ENCODE measurements around the gene PCDHB6.
"Not testable (repeated sequence)": the region's sequence is repeated elsewhere in the genome, so short reads cannot be mapped to it uniquely, and the experiment has no call there.

Gene PCDHB6

DNA sequence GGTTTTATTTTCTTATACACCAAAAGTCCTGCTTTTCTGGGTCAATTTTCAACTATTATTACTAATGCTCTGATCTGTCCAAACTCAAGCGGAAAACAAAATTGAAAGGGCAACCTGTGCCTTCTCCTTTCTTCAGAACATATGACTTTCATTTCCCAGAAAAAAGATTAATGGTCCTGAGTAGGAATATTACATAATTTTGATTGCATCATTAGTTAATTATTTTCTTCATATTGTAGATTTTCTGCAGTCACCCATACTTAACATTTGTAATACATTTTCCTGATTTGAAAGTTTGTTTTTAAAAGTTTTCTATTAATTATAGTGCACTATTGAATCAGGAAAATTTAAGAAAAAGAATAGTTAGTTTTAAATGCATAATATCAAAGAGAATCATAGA is 26.1 kb downstream of the PCDHB6 start:
- no peak for DNase-seq (ENCODE audit: low read depth, low spot score)
- H3K4me1 ChIP-seq (ENCODE audit: insufficient read depth, insufficient read length): no peaks in the 10 kb centered on the region
- H3K9me3 ChIP-seq (ENCODE audit: insufficient read depth, low read length): no peaks in the 10 kb centered on the region
- TF ChIP-seq YY1 (IDR thresholded peaks at IDR 0.05; ENCODE audit: insufficient read depth, insufficient read length) (no peak), SUZ12 (IDR thresholded peaks at IDR 0.05; ENCODE audit: extremely low read depth, insufficient read depth, insufficient read length) (no peak), ZNF274 (IDR thresholded peaks at IDR 0.05; ENCODE audit: low read depth, low read length) (no peak)
- H3K9ac ChIP-seq (ENCODE audit: insufficient read length, low read depth): no peak overlapping the region
- no peak overlapping the region for H3K4me3 ChIP-seq (ENCODE audit: insufficient read length, low read depth)
- no peaks in the 10 kb centered on the region for H3K36me3 ChIP-seq (ENCODE audit: insufficient read depth, insufficient read length, low read length)
- H3K27me3 ChIP-seq (ENCODE audit: insufficient read depth, insufficient read length): no peaks in the 10 kb centered on the region

DNA sequence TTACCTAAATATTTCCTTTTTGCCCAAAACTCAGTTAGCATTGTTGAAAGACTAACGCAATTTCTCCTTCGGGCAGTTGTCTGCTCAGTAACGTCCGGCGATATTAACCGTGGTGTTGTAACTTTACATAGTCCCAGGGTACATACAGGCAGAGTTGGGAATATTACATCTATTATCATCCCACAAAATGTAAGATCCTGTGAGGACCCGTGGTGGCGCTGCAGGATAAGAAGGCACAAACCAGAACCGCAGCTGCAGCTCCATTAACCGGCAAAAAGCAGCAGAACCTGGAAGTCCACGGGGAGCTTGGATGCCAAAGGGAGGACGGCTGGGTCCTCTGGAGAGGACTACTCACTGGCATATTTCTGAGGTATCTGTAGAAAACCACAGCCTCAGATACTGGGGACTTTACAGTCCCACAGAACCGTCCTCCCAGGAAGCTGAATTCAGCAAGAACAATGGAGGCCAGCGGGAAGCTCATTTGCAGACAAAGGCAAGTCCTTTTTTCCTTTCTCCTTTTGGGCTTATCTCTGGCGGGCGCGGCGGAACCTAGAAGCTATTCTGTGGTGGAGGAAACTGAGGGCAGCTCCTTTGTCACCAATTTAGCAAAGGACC is 27.8 kb downstream of the PCDHB6 start, which contains the start of gene PCDHB8:
Gene PCDHB8, plus strand, starts transcription at position 214 of the 615 bp plus-strand sequence. Its CDS starts 245 bp downstream, at position 459.
- H3K36me3 ChIP-seq (ENCODE audit: insufficient read depth, insufficient read length, low read length); H3K4me3 ChIP-seq (ENCODE audit: insufficient read length, low read depth); H3K9ac ChIP-seq (ENCODE audit: insufficient read length, low read depth); H3K9me3 ChIP-seq (ENCODE audit: insufficient read depth, low read length); DNase-seq (ENCODE audit: low read depth, low spot score); H3K27me3 ChIP-seq (ENCODE audit: insufficient read depth, insufficient read length); H3K4me1 ChIP-seq (ENCODE audit: insufficient read depth, insufficient read length): not testable (repeated sequence)

DNA sequence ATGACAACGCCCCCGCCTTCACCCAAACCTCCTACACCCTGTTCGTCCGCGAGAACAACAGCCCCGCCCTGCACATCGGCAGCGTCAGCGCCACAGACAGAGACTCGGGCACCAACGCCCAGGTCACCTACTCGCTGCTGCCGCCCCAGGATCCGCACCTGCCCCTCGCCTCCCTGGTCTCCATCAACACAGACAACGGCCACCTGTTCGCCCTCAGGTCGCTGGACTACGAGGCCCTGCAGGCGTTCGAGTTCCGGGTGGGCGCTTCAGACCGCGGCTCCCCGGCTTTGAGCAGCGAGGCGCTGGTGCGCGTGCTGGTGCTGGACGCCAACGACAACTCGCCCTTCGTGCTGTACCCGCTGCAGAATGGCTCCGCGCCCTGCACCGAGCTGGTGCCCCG is 29.5 kb downstream of the PCDHB6 start:
- H3K4me3 ChIP-seq (ENCODE audit: insufficient read length, low read depth); H3K27me3 ChIP-seq (ENCODE audit: insufficient read depth, insufficient read length); H3K9ac ChIP-seq (ENCODE audit: insufficient read length, low read depth); H3K9me3 ChIP-seq (ENCODE audit: insufficient read depth, low read length); DNase-seq (ENCODE audit: low read depth, low spot score); H3K36me3 ChIP-seq (ENCODE audit: insufficient read depth, insufficient read length, low read length); H3K4me1 ChIP-seq (ENCODE audit: insufficient read depth, insufficient read length): not testable (repeated sequence)

DNA sequence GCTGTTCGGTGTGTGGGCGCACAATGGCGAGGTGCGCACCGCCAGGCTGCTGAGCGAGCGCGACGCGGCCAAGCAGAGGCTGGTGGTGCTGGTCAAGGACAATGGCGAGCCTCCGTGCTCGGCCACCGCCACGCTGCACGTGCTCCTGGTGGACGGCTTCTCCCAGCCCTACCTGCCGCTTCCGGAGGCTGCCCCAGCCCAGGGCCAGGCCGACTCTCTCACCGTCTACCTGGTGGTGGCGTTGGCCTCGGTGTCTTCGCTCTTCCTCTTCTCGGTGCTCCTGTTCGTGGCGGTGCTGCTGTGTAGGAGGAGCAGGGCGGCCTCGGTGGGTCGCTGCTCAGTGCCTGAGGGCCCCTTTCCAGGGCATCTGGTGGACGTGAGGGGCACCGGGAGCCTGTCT is 30.0 kb downstream of the PCDHB6 start:
- not testable (repeated sequence) for DNase-seq (ENCODE audit: low read depth, low spot score); H3K4me3 ChIP-seq (ENCODE audit: insufficient read length, low read depth); H3K9me3 ChIP-seq (ENCODE audit: insufficient read depth, low read length); H3K27me3 ChIP-seq (ENCODE audit: insufficient read depth, insufficient read length); H3K9ac ChIP-seq (ENCODE audit: insufficient read length, low read depth); H3K36me3 ChIP-seq (ENCODE audit: insufficient read depth, insufficient read length, low read length); H3K4me1 ChIP-seq (ENCODE audit: insufficient read depth, insufficient read length)

DNA sequence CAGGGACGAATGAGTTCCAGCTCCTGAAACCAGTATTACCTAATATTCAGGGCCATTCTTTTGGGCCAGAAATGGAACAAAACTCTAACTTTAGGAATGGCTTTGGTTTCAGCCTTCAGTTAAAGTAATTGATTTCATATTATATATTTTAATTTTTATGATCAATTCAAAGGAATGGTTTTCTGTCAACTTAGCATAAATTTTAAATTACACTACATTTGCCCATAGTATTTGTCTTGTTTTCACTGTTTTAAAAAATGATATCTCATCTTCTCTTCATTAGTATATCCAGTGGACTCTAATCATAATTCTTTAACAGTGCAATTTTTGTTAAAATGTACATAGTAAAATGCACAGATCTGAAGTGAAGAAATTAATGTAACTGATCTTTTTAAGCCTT is 30.5 kb downstream of the PCDHB6 start:
- Histone ChIP-seq H3K4me1 (ENCODE audit: insufficient read depth, insufficient read length) (no peaks in the 10 kb centered on the region), H3K9ac (ENCODE audit: insufficient read length, low read depth) (no peak overlapping the region), H3K9me3 (ENCODE audit: insufficient read depth, low read length) (peaks cover 5% of the 10 kb centered on the region; the same call in 1 of the 2 replicates), H3K27me3 (ENCODE audit: insufficient read depth, insufficient read length) (no peaks in the 10 kb centered on the region), H3K36me3 (ENCODE audit: insufficient read depth, insufficient read length, low read length) (no peaks in the 10 kb centered on the region), H3K4me3 (ENCODE audit: insufficient read length, low read depth) (no peak overlapping the region)
- TF ChIP-seq YY1 (IDR thresholded peaks at IDR 0.05; ENCODE audit: insufficient read depth, insufficient read length) (no peak), SUZ12 (IDR thresholded peaks at IDR 0.05; ENCODE audit: extremely low read depth, insufficient read depth, insufficient read length) (no peak), ZNF274 (IDR thresholded peaks at IDR 0.05; ENCODE audit: low read depth, low read length) (no peak)
- DNase-seq (ENCODE audit: low read depth, low spot score): no peak

DNA sequence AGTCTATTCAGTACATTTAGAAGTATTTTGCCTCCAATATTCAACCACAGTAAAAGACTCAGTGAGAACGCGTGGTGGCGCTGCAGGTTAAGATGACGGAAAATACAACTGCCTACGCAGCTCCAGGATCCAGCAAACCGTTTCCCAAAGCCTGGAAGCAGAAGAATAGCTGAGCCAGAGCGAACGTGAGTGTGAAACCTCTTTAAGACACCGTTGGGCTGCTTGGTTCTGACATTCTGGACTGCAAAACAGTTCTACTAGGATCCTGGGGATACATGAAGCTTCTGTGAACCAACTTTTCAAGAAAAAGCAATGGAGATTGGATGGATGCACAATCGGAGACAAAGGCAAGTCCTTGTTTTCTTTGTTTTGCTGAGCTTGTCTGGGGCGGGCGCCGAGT is 32.4 kb downstream of the PCDHB6 start, which contains the start of gene PCDHB16:
Gene PCDHB16, plus strand, starts transcription at position 140 of the 400 bp plus-strand sequence. Its CDS starts 173 bp downstream, at position 313.
- peak within 1 kb of the TSS; percentile 14 for H3K9ac ChIP-seq (ENCODE audit: insufficient read length, low read depth)
- TF ChIP-seq SUZ12 (IDR thresholded peaks at IDR 0.05; ENCODE audit: extremely low read depth, insufficient read depth, insufficient read length): no peak
- no peak for TF ChIP-seq YY1 (IDR thresholded peaks at IDR 0.05; ENCODE audit: insufficient read depth, insufficient read length)
- TF ChIP-seq ZNF274 (IDR thresholded peaks at IDR 0.05; ENCODE audit: low read depth, low read length): no peak

DNA sequence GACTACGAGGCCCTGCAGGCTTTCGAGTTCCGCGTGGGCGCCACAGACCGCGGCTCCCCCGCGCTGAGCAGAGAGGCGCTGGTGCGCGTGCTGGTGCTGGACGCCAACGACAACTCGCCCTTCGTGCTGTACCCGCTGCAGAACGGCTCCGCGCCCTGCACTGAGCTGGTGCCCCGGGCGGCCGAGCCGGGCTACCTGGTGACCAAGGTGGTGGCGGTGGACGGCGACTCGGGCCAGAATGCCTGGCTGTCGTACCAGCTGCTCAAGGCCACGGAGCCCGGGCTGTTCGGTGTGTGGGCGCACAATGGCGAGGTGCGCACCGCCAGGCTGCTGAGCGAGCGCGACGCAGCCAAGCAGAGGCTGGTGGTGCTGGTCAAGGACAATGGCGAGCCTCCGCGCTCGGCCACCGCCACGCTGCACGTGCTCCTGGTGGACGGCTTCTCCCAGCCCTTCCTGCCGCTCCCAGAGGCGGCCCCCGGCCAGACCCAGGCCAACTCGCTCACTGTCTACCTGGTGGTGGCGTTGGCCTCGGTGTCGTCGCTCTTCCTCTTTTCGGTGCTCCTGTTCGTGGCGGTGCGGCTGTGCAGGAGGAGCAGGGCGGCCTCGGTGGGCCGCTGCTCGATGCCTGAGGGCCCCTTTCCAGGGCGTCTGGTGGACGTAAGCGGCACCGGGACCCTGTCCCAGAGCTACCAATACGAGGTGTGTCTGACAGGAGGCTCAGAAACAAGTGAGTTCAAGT is 34.4 kb downstream of the PCDHB6 start:
- not testable (repeated sequence) for H3K4me1 ChIP-seq (ENCODE audit: insufficient read depth, insufficient read length); H3K36me3 ChIP-seq (ENCODE audit: insufficient read depth, insufficient read length, low read length); H3K4me3 ChIP-seq (ENCODE audit: insufficient read length, low read depth); H3K27me3 ChIP-seq (ENCODE audit: insufficient read depth, insufficient read length); H3K9ac ChIP-seq (ENCODE audit: insufficient read length, low read depth); H3K9me3 ChIP-seq (ENCODE audit: insufficient read depth, low read length); DNase-seq (ENCODE audit: low read depth, low spot score)

More for the DNA sequence above, 32.4 kb downstream of the PCDHB6 start, which contains the start of gene PCDHB16:
- Histone ChIP-seq H3K27me3 (ENCODE audit: insufficient read depth, insufficient read length) (no peaks in the 10 kb centered on the region), H3K4me3 (ENCODE audit: insufficient read length, low read depth) (peak within 1 kb of the TSS; percentile 57), H3K9me3 (ENCODE audit: insufficient read depth, low read length) (peaks cover 5% of the 10 kb centered on the region; the same call in 1 of the 2 replicates), H3K36me3 (ENCODE audit: insufficient read depth, insufficient read length, low read length) (no peaks in the 10 kb centered on the region), H3K4me1 (ENCODE audit: insufficient read depth, insufficient read length) (no peaks in the 10 kb centered on the region)
- DNase-seq (ENCODE audit: low read depth, low spot score): peak; percentile 40
